GM19452 (cell line): Measurements from ENCODE around the gene MRPL43.
"Not testable (repeated sequence)": the region's sequence is repeated elsewhere in the genome, so short reads cannot be mapped to it uniquely, and the experiment has no call there.

ENCODE experiments used
- ATAC-seq: cut with Tn5 transposase; IDR thresholded peaks from one replicate; pipeline ENCODE4 v1.9.1; 2021; ENCODE audit not compliant: unreplicated experiment

Gene MRPL43

GRCh38 chr10:100984672-100985177 is 2.6 kb downstream of the MRPL43 start:
- no peak for ATAC-seq

- no peak for ATAC-seq
Measured at GRCh38 chr10:100983868-100984671, 3.2 kb downstream of the MRPL43 start.

- ATAC-seq: no peak
Measured at GRCh38 chr10:100982916-100983830, 4.1 kb downstream of the MRPL43 start.

- no peak for ATAC-seq
Measured at GRCh38 chr10:100981178-100981772, 6.0 kb downstream of the MRPL43 start.

- no peak for ATAC-seq
Measured at GRCh38 chr10:100980711-100981110, 6.6 kb downstream of the MRPL43 start.

GRCh38 chr10:100980311-100980710 is 7.0 kb downstream of the MRPL43 start:
- ATAC-seq: no peak

DNA sequence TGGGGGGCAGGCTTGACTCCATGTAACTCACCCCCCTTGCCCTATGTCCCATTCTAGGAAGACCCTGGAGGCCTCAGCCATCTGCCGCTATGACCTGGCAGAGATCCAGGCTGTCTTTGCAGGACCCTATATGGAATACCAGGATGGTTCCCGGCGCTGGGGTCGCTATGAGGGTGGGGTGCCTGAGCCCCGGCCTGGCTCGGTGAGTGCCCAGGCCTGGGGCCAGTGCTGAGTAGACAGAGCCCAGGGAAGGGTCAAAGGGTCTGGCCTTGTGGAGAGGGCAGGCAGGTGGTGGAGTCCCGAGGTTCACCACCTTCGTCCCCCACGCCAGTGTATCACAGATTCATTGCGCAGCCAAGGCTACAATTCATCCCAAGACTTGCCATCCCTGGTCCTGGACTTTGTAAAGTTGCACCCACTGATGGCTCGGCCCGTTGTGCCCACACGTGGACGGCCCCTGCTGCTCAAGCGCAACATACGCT is 7.5 kb downstream of the MRPL43 start:
- no peak for ATAC-seq

GRCh38 chr10:100978901-100979195 is 8.4 kb downstream of the MRPL43 start:
- ATAC-seq: no peak

DNA sequence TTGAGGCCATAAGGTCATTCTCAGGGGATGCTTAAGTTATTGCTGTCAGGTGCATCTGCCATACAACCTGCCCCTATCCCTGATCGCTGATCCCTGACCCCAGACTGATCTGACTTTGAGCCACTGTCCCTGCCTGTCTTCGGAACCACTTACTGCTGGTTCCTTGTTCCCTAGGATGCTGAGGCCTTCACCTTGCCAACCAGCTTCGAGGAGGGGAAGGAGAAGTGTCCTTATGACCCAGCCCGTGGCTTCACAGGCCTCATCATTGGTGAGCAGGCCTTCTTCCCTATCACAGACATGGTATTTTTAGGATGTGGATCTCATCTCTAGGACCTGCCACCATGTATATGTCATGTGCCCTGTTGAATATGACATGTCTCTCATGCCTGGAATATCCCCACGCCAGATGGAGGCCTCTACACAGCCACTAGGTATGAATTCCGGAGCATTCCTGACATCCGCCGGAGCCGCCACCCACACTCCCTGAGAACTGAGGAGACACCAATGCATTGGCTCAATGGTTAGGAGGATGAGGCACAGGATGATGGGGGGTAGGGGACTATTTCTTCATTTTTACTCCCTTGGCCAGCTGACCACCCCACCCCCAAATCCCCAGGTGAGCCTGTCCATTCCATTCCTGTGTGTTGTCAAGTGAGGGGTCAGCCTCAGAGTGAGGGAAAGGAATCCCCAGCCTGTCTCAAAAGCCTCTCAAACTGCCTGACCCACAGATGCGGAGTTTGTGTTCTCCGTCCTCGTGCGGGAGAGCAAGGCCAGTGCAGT is 9.0 kb downstream of the MRPL43 start:
- no peak for ATAC-seq

- no peak for ATAC-seq
Measured at GRCh38 chr10:100977436-100977835, 9.9 kb downstream of the MRPL43 start.

GRCh38 chr10:100976906-100977305 is 10.4 kb downstream of the MRPL43 start:
- no peak for ATAC-seq

GRCh38 chr10:100975397-100975796 is 11.9 kb downstream of the MRPL43 start:
- not testable (repeated sequence) for ATAC-seq

DNA sequence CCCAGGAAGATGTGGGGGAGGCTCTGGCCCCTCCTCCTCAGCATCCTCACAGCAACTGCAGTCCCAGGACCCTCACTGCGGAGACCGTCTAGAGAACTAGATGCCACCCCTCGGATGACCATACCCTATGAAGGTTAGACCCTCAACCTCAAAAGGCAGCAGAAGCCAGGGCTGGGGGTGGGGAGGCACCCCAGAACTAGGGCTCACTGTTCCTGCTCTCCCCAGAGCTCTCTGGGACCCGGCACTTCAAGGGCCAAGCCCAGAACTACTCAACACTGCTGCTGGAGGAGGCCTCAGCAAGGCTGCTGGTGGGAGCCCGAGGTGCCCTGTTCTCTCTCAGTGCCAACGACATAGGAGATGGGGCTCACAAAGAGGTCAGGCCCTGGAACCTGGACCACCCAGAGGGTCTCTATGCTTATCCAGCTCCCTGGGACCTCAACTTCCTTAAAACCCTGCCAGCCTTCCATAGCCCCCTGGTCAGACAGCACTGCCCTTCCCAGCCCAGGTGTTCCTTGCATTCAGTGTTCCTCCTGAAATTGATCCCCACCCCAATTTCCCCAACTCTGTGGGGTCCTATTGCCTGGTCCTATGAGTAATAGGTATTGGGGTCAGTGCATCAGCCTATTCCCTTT is 14.3 kb downstream of the MRPL43 start:
- no peak for ATAC-seq

- ATAC-seq: no peak
Measured at GRCh38 chr10:100972115-100972903, 15.0 kb downstream of the MRPL43 start.

DNA sequence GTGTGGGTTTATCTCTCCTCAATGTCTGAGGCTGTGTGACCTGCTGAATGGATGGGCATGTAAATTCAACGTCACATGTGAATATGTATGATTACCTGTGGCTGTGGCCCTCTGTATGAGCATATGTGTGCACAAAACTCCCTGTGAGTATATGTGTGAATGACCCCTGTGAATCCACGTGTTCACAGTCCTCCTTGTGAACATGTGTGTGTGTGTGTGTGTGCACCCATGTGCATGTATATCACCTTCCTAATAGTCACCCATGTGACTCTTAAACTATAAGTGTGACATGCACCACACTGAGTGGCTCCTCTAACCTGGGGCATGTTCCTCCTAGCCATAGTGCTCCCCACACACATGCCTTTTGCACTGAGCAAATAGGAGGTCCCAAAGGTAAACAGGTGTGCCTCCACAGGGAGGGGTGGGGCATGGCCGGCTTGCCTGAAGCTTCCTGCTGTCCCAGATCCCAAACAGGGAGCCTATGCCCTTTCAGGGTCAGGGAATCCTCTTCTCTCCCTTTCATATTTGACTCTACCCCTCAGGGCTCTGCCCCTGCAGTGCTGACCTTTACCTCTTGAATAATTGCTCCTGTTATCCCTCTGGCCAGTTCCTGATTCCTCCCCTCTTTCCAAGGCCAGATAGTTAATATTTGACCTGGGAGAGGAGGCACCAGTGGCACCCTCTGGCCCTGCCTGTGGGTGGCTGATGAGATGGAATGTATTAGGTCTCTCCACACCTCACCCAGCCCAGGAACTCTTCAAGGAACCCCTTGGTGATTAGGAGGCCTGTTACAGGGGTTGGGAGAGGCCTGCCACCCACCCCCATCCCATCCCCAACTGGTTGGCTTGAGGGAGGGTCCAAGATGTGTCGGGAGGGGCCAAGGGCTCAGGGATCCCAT is 16.1 kb downstream of the MRPL43 start:
- ATAC-seq: no peak

DNA sequence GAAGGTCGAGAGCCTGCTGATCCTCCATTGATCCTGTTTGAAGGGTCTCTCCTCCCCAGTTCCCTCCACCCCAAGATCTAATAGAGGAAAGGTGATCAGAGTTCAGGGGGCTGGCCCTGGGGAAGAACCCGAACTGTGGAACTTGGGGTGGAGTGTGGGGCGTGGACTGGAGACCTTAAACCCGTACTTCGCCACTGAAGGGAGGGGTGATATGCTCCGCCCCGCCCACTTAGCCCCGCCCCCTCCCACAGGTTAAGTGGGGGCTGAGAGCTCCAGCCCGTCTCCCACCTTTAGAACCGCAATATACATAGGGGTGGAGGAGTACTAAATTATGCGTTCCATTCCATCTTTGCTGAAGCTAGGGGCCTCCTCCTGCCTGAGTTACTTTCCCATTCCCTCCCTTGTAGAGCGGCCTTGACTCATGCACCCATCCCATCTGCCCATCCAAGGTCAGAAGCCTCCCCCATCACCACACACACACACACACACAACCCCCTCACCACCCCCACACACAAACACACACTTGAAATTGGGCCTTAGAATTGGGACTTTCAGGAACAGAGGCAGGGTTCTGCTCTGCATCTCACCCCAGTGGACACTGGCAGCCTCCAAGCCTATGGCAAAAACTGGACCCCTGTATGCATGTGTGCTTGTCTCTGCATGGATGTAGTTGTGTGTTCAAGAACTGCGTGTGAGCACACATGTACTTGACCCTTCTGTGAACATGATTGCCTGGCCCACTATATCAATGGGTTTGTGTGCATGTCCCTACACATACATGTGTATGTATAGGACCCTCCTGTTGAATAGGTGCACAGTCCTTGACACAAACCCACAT is 17.0 kb downstream of the MRPL43 start:
- ATAC-seq: no peak
